HepG2 (cell line): Measurements from ENCODE around the gene RAD54L. TPM values are rescaled to one million over a fixed set of nuclear protein-coding genes. Genes with fewer than 3 reads are reported as not detected.
A peak's percentile ranks its signal among the peaks of the same experiment; 100 is the strongest.

ENCODE experiments used
- ELF4 ChIP-seq: sonication (generic); formaldehyde crosslinking; IDR thresholded peaks from 2 replicates; pipeline ENCODE4 v1.5.0; 2020; ENCODE audit warnings: missing genetic modification reagents, mild to moderate bottlenecking, moderate library complexity, borderline replicate concordance
- FOXK1 ChIP-seq: sonication (generic); formaldehyde crosslinking; IDR thresholded peaks from 2 replicates; pipeline ENCODE4 v1.4.0; 2020; ENCODE audit warnings: low read depth, missing genetic modification reagents, borderline replicate concordance
- KMT2A ChIP-seq: sonication (generic); formaldehyde crosslinking; IDR thresholded peaks from 2 replicates; pipeline ENCODE4 v1.4.0; 2020; ENCODE audit warnings: missing genetic modification reagents
- MEIS2 ChIP-seq: sonication (generic); formaldehyde crosslinking; IDR thresholded peaks from 2 replicates; pipeline ENCODE4 v1.9.0; 2021; ENCODE audit warnings: mild to moderate bottlenecking, missing genetic modification reagents
- REST ChIP-seq, 2 experiments: IDR thresholded peaks; 2 replicates each; pipeline ENCODE4 v1.6.1; 2011 to 2012; ENCODE audit warnings: low read length in 2 of 2, borderline replicate concordance in 1 of 2, low read depth in 1 of 2, mild to moderate bottlenecking in 1 of 2, moderate library complexity in 1 of 2
- TSC22D2 ChIP-seq: sonication (generic); formaldehyde crosslinking; IDR thresholded peaks from 2 replicates; pipeline ENCODE4 v1.5.1; 2020; ENCODE audit warnings: missing genetic modification reagents, mild to moderate bottlenecking, borderline replicate concordance
- ZNF225 ChIP-seq: sonication (generic); formaldehyde crosslinking; IDR thresholded peaks from 2 replicates; pipeline ENCODE4 v1.4.0; 2020; ENCODE audit warnings: mild to moderate bottlenecking, missing genetic modification reagents
- ZNF280B ChIP-seq: sonication (generic); formaldehyde crosslinking; IDR thresholded peaks from 2 replicates; pipeline ENCODE4 v1.5.0; 2020; ENCODE audit warnings: missing genetic modification reagents, mild to moderate bottlenecking, borderline replicate concordance
- ZNF552 ChIP-seq: sonication (generic); formaldehyde crosslinking; IDR thresholded peaks from 2 replicates; pipeline ENCODE4 v1.9.0; 2022; ENCODE audit warnings: missing genetic modification reagents, mild to moderate bottlenecking, borderline replicate concordance
- ZNF674 ChIP-seq: sonication (generic); formaldehyde crosslinking; IDR thresholded peaks from 2 replicates; pipeline ENCODE4 v1.5.0; 2020; ENCODE audit warnings: low read depth, mild to moderate bottlenecking, missing genetic modification reagents
- ZNF777 ChIP-seq: sonication (generic); formaldehyde crosslinking; IDR thresholded peaks from 2 replicates; pipeline ENCODE4 v1.4.0; 2020; ENCODE audit warnings: missing genetic modification reagents
- polyA plus RNA-seq, 8 experiments: library from polyadenylated mRNA; depleted of rRNA in 3 of 8; stranded (reverse) in 7 of 8; unstranded in 1 of 8; fragments of >200 nt; fragmentation: Illumina TruSeq in 4 of 8; extraction: Trizol in 4 of 8; gene quantifications; 2 replicates each; pipeline versions ENCODE4 v1.2.1 to v1.2.3, GENCODE V29; 2011 to 2016; ENCODE audit warnings: low read depth in 4 of 8, missing spikeins in 1 of 8, mixed read lengths in 1 of 8; ENCODE audit not compliant: insufficient read depth in 1 of 8
- total RNA-seq, 5 experiments: library from RNA; depleted of rRNA; stranded (reverse); fragments of >200 nt; fragmentation: Illumina TruSeq; extraction: Trizol; gene quantifications; 2 replicates each; pipeline ENCODE4 v1.2.3, GENCODE V29; 2016; ENCODE audit warnings: low read depth in 1 of 5
- TF ChIP-seq, protein P1 (sequence below): sonication (generic); formaldehyde crosslinking; IDR thresholded peaks from 2 replicates; pipeline ENCODE4 v1.4.0; 2020; ENCODE audit warnings: missing genetic modification reagents
- TF ChIP-seq, protein P2 (sequence below): sonication (generic); formaldehyde crosslinking; IDR thresholded peaks from 2 replicates; pipeline ENCODE4 v1.4.0; 2020; ENCODE audit warnings: missing genetic modification reagents

RAD54L gene
- total and polyA plus RNA-seq, 2 of the 13 experiments (the other 11 are each of a cell fraction or from before 2014, with no cell fraction given): 10.2 to 30.0 TPM

DNA sequence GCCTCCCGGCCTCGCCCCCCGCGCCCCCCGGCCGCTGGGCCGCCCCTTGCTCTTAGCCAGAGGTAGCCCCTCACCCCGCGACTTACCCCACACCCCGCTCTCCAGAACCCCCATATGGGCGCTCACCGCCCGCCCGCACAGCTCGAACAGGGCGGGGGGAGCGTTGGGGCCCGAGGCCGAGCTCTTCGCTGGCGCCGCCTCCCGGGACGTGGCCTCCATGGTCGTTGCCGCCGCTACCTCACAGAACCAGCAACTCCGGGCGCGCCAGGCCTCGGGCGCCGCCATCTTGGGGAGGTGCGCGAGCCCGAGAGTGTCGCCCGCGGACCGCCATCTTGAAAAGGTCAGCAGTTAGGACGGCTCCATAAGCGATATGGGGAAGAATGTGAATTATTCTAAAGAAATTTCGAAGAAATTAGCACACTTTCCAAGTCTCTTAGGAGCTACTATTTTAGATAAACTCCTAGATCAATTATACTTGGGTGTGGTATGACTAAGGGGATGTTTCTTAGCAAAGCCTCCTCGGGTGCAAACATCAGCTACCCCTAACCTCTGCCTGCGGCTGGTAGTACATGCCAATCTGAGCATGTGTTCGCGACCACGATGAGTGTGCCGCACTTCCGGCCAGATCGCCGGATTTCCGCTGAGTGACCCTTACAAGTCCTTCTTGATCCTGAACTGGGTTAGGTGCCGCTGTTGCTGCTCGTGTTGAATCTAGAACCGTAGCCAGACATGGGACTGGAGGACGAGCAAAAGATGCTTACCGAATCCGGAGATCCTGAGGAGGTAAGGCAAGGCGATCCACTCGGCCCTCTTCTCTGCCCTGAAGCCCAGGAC is 55.7 kb downstream of the RAD54L start, which contains the start of the genes LRRC41 and UQCRH (continued):
- TF ChIP-seq, protein P1, sequence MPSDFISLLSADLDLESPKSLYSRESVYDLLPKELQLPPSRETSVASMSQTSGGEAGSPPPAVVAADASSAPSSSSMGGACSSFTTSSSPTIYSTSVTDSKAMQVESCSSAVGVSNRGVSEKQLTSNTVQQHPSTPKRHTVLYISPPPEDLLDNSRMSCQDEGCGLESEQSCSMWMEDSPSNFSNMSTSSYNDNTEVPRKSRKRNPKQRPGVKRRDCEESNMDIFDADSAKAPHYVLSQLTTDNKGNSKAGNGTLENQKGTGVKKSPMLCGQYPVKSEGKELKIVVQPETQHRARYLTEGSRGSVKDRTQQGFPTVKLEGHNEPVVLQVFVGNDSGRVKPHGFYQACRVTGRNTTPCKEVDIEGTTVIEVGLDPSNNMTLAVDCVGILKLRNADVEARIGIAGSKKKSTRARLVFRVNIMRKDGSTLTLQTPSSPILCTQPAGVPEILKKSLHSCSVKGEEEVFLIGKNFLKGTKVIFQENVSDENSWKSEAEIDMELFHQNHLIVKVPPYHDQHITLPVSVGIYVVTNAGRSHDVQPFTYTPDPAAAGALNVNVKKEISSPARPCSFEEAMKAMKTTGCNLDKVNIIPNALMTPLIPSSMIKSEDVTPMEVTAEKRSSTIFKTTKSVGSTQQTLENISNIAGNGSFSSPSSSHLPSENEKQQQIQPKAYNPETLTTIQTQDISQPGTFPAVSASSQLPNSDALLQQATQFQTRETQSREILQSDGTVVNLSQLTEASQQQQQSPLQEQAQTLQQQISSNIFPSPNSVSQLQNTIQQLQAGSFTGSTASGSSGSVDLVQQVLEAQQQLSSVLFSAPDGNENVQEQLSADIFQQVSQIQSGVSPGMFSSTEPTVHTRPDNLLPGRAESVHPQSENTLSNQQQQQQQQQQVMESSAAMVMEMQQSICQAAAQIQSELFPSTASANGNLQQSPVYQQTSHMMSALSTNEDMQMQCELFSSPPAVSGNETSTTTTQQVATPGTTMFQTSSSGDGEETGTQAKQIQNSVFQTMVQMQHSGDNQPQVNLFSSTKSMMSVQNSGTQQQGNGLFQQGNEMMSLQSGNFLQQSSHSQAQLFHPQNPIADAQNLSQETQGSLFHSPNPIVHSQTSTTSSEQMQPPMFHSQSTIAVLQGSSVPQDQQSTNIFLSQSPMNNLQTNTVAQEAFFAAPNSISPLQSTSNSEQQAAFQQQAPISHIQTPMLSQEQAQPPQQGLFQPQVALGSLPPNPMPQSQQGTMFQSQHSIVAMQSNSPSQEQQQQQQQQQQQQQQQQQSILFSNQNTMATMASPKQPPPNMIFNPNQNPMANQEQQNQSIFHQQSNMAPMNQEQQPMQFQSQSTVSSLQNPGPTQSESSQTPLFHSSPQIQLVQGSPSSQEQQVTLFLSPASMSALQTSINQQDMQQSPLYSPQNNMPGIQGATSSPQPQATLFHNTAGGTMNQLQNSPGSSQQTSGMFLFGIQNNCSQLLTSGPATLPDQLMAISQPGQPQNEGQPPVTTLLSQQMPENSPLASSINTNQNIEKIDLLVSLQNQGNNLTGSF (CRISPR knock-in tag): no peak
- TF ChIP-seq MEIS2: no peak
- TF ChIP-seq, protein P2, sequence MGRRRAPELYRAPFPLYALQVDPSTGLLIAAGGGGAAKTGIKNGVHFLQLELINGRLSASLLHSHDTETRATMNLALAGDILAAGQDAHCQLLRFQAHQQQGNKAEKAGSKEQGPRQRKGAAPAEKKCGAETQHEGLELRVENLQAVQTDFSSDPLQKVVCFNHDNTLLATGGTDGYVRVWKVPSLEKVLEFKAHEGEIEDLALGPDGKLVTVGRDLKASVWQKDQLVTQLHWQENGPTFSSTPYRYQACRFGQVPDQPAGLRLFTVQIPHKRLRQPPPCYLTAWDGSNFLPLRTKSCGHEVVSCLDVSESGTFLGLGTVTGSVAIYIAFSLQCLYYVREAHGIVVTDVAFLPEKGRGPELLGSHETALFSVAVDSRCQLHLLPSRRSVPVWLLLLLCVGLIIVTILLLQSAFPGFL (CRISPR knock-in tag): no peak
- peak; percentile 12; the same call in 1 of the 2 replicates for TF ChIP-seq FOXK1 (CRISPR knock-in tag)
- no peak for TF ChIP-seq ZNF674 (CRISPR knock-in tag)
- no peak for TF ChIP-seq ZNF777 (CRISPR knock-in tag)
- no peak for TF ChIP-seq ELF4 (CRISPR knock-in tag)
- TF ChIP-seq REST (IDR thresholded peaks at IDR 0.05; ENCODE audit: borderline replicate concordance in 1 of 2, low read depth in 1 of 2, low read length in 2 of 2): peak in 1 of 2 experiments; percentile 69; a peak in 2 of 4 replicates
- TF ChIP-seq ZNF552: no peak
- 0 out of 2 replicates have a peak, but pooled peaks have one; percentile 52 for TF ChIP-seq KMT2A (CRISPR knock-in tag)
- TF ChIP-seq TSC22D2 (CRISPR knock-in tag): 0 out of 2 replicates have a peak, but pooled peaks have one; percentile 4
- no peak for TF ChIP-seq ZNF280B (CRISPR knock-in tag)
- 0 out of 2 replicates have a peak, but pooled peaks have one; percentile 6 for TF ChIP-seq ZNF225 (CRISPR knock-in tag)
